SK-N-SH (cell line): Measurements from ENCODE around the gene CASZ1. TPM values are rescaled to one million over a fixed set of nuclear protein-coding genes. Genes with fewer than 3 reads are reported as not detected.

Source experiments
- CTCF ChIA-PET: fragments of 300-600, 350-600 bp; formaldehyde crosslinking; extraction: SDS; loops from one replicate; lab custom pipeline; 2021; lab: Yijun Ruan, JAX
- POLR2A ChIA-PET: fragments of 350-600 bp; sonication (Branson Sonifier 250); formaldehyde crosslinking; extraction: SDS; loops from one replicate; lab custom pipeline; 2020; ENCODE audit warnings: antibody characterized with exemption, inconsistent platforms; lab: Yijun Ruan, JAX
- DNase-seq: peaks from one replicate; pipeline ENCODE4 v3.0.0; 2012
- H2AFZ ChIP-seq: fragments of 200-600 bp; sonication (generic); 2 replicates; pipeline ENCODE4 v1.8.1; 2016; ENCODE audit warnings: antibody characterized with exemption, mild to moderate bottlenecking, low read depth
- H3F3A ChIP-seq: fragments of 200-600 bp; sonication (generic); replicated peaks from 2 replicates; pipeline ENCODE3; 2016; ENCODE audit warnings: antibody characterized with exemption, mild to moderate bottlenecking; ENCODE audit not compliant: insufficient read depth
- H3K27ac ChIP-seq, 2 experiments: fragments of 200-500 bp in 1 of 2; fragments of 200-600 bp in 1 of 2; sonication (Bioruptor generic) in 1 of 2; sonication (generic), shearing (Covaris generic) in 1 of 2; 2 replicates each; pipeline versions ENCODE4 v1.5.1 to v1.6.1; 2014 to 2016; ENCODE audit warnings: low read depth in 2 of 2, inconsistent platforms in 1 of 2, low read length in 1 of 2, mild to moderate bottlenecking in 1 of 2, mixed read lengths in 1 of 2
- H3K27me3 ChIP-seq: fragments of 200-600 bp; sonication (generic), shearing (Covaris generic); 2 replicates; pipeline ENCODE4 v1.6.1; 2016; ENCODE audit warnings: mixed run types; ENCODE audit not compliant: insufficient read depth
- H3K36me3 ChIP-seq, 2 experiments: fragments of 200-500 bp in 1 of 2; fragments of 200-600 bp in 1 of 2; sonication (Bioruptor generic) in 1 of 2; sonication (generic) in 1 of 2; replicated peaks in 1 of 2; 2 replicates each; pipeline versions ENCODE3 to v1.5.1; 2014 to 2016; ENCODE audit warnings: low read length in 1 of 2, mild to moderate bottlenecking in 1 of 2; ENCODE audit not compliant: insufficient read depth in 2 of 2, control insufficient read depth in 1 of 2
- H3K4me1 ChIP-seq, 2 experiments: fragments of 200-500 bp in 1 of 2; fragments of 200-600 bp in 1 of 2; sonication (Bioruptor generic) in 1 of 2; sonication (generic), shearing (Covaris generic) in 1 of 2; 2 replicates each; pipeline versions ENCODE4 v1.5.1 to v1.6.1; 2014 to 2016; ENCODE audit warnings: low read depth in 1 of 2, low read length in 1 of 2, mixed run types in 1 of 2; ENCODE audit not compliant: insufficient read depth in 2 of 2, control insufficient read depth in 1 of 2
- H3K4me2 ChIP-seq: fragments of 200-600 bp; sonication (generic), shearing (Covaris generic); 2 replicates; pipeline ENCODE4 v1.6.1; 2017; ENCODE audit warnings: mixed run types
- H3K4me3 ChIP-seq, 2 experiments: fragments of 200-500 bp in 1 of 2; fragments of 200-600 bp in 1 of 2; sonication (Bioruptor generic) in 1 of 2; sonication (generic), shearing (Covaris generic) in 1 of 2; 2 replicates each; pipeline versions ENCODE4 v1.5.1 to v1.8.1; 2014 to 2016; ENCODE audit warnings: low read depth in 2 of 2, inconsistent platforms in 1 of 2, low read length in 1 of 2, mild to moderate bottlenecking in 1 of 2, mixed read lengths in 1 of 2, moderate library complexity in 1 of 2
- H3K79me2 ChIP-seq: fragments of 200-600 bp; sonication (generic); 2 replicates; pipeline ENCODE4 v1.8.1; 2017; ENCODE audit warnings: mild to moderate bottlenecking; ENCODE audit not compliant: insufficient read depth
- H3K9ac ChIP-seq: fragments of 200-600 bp; sonication (generic); 2 replicates; pipeline ENCODE4 v1.6.1; 2017; ENCODE audit warnings: mixed run types
- H3K9me2 ChIP-seq: fragments of 200-600 bp; sonication (generic); 2 replicates; pipeline ENCODE4 v1.6.1; 2017; ENCODE audit warnings: mixed run types
- H3K9me3 ChIP-seq: fragments of 200-600 bp; sonication (generic); 2 replicates; pipeline ENCODE4 v1.6.1; 2017; ENCODE audit warnings: mixed run types, mild to moderate bottlenecking, moderate library complexity
- H4K20me1 ChIP-seq: fragments of 200-600 bp; sonication (generic); 2 replicates; pipeline ENCODE4 v1.6.1; 2017; ENCODE audit warnings: mild to moderate bottlenecking, mixed run types; ENCODE audit not compliant: insufficient read depth
- CHD2 ChIP-seq: fragments of 150-350 bp; IDR thresholded peaks from 2 replicates; pipeline ENCODE4 v1.6.1; 2018; ENCODE audit warnings: low read length; ENCODE audit not compliant: partially characterized antibody
- FOSL2 ChIP-seq: IDR thresholded peaks from 2 replicates; pipeline ENCODE4 v1.4.0; 2012; ENCODE audit warnings: low read depth, mild to moderate bottlenecking, moderate library complexity, borderline replicate concordance
- FOXJ3 ChIP-seq: sonication (generic); formaldehyde crosslinking; IDR thresholded peaks from 2 replicates; pipeline ENCODE4 v1.5.1; 2020; ENCODE audit warnings: mild to moderate bottlenecking, missing genetic modification reagents
- GATA2 ChIP-seq: sonication (generic); formaldehyde crosslinking; IDR thresholded peaks from 2 replicates; pipeline ENCODE4 v1.5.0; 2020; ENCODE audit warnings: mild to moderate bottlenecking, missing genetic modification reagents
- IRF3 ChIP-seq: fragments of 150-350 bp; IDR thresholded peaks from 2 replicates; pipeline ENCODE4 v1.6.1; 2016; ENCODE audit warnings: mild to moderate bottlenecking, low read depth, low read length
- MEF2A ChIP-seq: IDR thresholded peaks from 2 replicates; pipeline ENCODE4 v1.4.0; 2012; ENCODE audit warnings: low read depth, borderline replicate concordance
- NFIC ChIP-seq: IDR thresholded peaks from 2 replicates; pipeline ENCODE4 v1.4.0; 2012; ENCODE audit warnings: borderline replicate concordance
- NRF1 ChIP-seq: IDR thresholded peaks from 2 replicates; pipeline ENCODE4 v1.6.1; 2012; ENCODE audit warnings: low read depth, mild to moderate bottlenecking, low read length
- POLR2AphosphoS5 ChIP-seq: IDR thresholded peaks from 2 replicates; pipeline ENCODE4 v1.6.1; 2012; ENCODE audit warnings: low read depth, low read length
- RCOR1 ChIP-seq: fragments of 150-350 bp; IDR thresholded peaks from 2 replicates; pipeline ENCODE4 v1.6.1; 2017; ENCODE audit warnings: antibody characterized with exemption, low read length
- RXRA ChIP-seq: IDR thresholded peaks from 2 replicates; pipeline ENCODE4 v1.4.0; 2012; ENCODE audit warnings: low read depth, mild to moderate bottlenecking, borderline replicate concordance
- SMC3 ChIP-seq: IDR thresholded peaks from 2 replicates; pipeline ENCODE4 v1.6.1; 2012; ENCODE audit warnings: low read depth, low read length, improper control_type of control experiment
- TAF1 ChIP-seq: IDR thresholded peaks from 2 replicates; pipeline ENCODE4 v1.6.1; 2012; ENCODE audit warnings: low read depth, mild to moderate bottlenecking, low read length, moderate library complexity, borderline replicate concordance
- TEAD4 ChIP-seq: IDR thresholded peaks from 2 replicates; pipeline ENCODE4 v1.4.0; 2012; ENCODE audit warnings: mild to moderate bottlenecking, borderline replicate concordance; ENCODE audit not compliant: insufficient read depth
- YY1 ChIP-seq: IDR thresholded peaks from 2 replicates; pipeline ENCODE4 v1.4.0; 2012; ENCODE audit warnings: low read depth, mild to moderate bottlenecking
- WGBS: methylation state at CpG from one replicate; pipeline ENCODE4 v1.1.6; 2017; ENCODE audit warnings: low lambda C conversion rate; 5-methylcytosine and 5-hydroxymethylcytosine counted together
- polyA plus RNA-seq, 3 experiments: library from polyadenylated mRNA; depleted of rRNA; stranded (reverse); fragments of >200 nt; gene quantifications; 2 replicates each; pipeline ENCODE4 v1.2.3, GENCODE V29; 2012
- TF ChIP-seq, protein P1 (sequence below): fragments of 150-350 bp; IDR thresholded peaks from 2 replicates; pipeline ENCODE4 v1.6.1; 2017; ENCODE audit warnings: antibody characterized with exemption, low read length, low read depth, borderline replicate concordance
- TF ChIP-seq, protein P2 (sequence below): IDR thresholded peaks from 2 replicates; pipeline ENCODE4 v1.4.0; 2012; ENCODE audit warnings: low read depth
- TF ChIP-seq, protein P3 (sequence below): IDR thresholded peaks from 2 replicates; pipeline ENCODE4; 2012
- TF ChIP-seq, protein P4 (sequence below): fragments of 200-600 bp; sonication (generic); IDR thresholded peaks from 2 replicates; pipeline ENCODE4 v1.6.1; 2017; ENCODE audit warnings: antibody characterized with exemption, mild to moderate bottlenecking, moderate library complexity

Gene CASZ1
- polyA plus RNA-seq, 1 of the 3 experiments (the other 2 are of a cell fraction): 0.51 TPM

DNA sequence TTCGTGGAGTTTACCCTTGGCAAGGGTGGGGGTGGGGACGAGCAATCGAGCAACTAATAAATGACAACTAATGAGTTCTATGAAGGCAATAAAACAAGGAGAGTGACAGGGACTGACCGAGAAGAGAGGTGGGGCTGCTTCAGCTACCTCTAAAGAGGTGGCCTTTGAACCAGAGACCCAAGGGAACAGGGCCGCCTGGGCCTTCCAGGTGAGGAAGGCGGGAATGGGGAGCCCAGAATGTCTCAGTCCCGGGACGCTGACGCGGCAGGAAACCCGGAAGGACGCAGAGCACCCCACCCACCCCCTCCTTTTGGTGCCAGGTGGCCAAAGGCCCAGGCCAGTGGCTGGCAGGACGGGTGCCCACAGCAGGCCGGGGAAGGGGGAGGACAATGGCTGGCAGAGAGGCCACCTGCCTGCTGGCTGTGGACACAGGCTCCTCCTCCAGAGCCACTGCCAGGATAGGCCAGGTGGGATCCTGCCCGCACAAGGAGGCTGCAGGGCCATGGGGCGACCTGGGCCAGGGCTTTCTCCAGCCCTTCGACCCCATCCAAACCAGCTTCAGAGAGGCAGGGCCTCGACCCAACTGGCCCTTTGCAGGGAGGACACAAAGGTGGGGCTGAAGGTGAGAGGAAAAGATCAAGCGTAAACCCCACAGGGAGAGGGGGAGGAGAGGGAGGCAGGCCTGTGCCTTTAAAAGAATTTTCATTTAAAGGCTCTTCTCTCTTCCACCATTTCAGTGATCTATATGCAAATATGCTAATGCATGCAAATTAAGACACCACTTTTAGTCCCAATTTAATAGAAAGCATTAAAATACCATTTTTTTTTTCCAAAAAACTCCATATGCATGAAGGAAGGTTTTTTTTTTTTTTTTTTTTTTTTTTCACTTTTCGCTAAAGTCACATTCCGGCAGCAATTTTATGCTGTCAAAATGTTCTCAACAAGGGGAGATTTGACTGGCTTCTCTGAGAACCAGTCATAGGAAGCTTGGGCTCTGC lies 58.1 kb downstream of the CASZ1 start:
- no peaks in the 10 kb centered on the region for H4K20me1 ChIP-seq
- no peak overlapping the region for H3K27ac ChIP-seq
- no peaks in the 10 kb centered on the region for H3K27me3 ChIP-seq
- no peaks in the 10 kb centered on the region for H3K36me3 ChIP-seq
- no peak overlapping the region for H3K4me2 ChIP-seq
- H3K9ac ChIP-seq: no peak overlapping the region
- WGBS: 88% methylated on average over 17 of the region's 21 CpGs
- DNase-seq: no peak
- H3K9me3 ChIP-seq: no peaks in the 10 kb centered on the region
- H2AFZ ChIP-seq: no peak overlapping the region
- no peak overlapping the region for H3K4me3 ChIP-seq
- no peaks in the 10 kb centered on the region for H3K9me2 ChIP-seq
- peaks cover 0 to 12% of the 10 kb centered on the region in 2 experiments; a peak in 2 of 4 replicates for H3K4me1 ChIP-seq
- no peaks in the 10 kb centered on the region for H3F3A ChIP-seq
- no peaks in the 10 kb centered on the region for H3K79me2 ChIP-seq
- TF ChIP-seq, protein P1, sequence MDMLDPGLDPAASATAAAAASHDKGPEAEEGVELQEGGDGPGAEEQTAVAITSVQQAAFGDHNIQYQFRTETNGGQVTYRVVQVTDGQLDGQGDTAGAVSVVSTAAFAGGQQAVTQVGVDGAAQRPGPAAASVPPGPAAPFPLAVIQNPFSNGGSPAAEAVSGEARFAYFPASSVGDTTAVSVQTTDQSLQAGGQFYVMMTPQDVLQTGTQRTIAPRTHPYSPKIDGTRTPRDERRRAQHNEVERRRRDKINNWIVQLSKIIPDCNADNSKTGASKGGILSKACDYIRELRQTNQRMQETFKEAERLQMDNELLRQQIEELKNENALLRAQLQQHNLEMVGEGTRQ: no peak
- TF ChIP-seq MEF2A (no peak), RXRA (no peak), TAF1 (no peak), TEAD4 (no peak), YY1 (no peak)
- TF ChIP-seq, protein P2, sequence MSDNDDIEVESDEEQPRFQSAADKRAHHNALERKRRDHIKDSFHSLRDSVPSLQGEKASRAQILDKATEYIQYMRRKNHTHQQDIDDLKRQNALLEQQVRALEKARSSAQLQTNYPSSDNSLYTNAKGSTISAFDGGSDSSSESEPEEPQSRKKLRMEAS: no peak
- TF ChIP-seq, protein P3, sequence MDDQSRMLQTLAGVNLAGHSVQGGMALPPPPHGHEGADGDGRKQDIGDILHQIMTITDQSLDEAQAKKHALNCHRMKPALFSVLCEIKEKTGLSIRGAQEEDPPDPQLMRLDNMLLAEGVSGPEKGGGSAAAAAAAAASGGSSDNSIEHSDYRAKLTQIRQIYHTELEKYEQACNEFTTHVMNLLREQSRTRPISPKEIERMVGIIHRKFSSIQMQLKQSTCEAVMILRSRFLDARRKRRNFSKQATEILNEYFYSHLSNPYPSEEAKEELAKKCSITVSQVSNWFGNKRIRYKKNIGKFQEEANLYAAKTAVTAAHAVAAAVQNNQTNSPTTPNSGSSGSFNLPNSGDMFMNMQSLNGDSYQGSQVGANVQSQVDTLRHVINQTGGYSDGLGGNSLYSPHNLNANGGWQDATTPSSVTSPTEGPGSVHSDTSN: no peak
- CTCF ChIA-PET: no interaction called here
- POLR2A ChIA-PET: interaction anchor here (0.6 kb wide), 1 partner anchor 132 kb away, joined by 3 read pairs; no protein-coding TSS in a partner anchor

GRCh38 chr1:10737651-10738050 lies 58.8 kb downstream of the CASZ1 start:
- Histone ChIP-seq H3K4me1 (peaks cover 0 to 12% of the 10 kb centered on the region in 2 experiments; a peak in 2 of 4 replicates), H2AFZ (no peak overlapping the region), H4K20me1 (no peaks in the 10 kb centered on the region), H3K9me2 (no peaks in the 10 kb centered on the region), H3K27ac (no peak overlapping the region), H3F3A (no peaks in the 10 kb centered on the region), H3K4me3 (no peak overlapping the region), H3K9ac (no peak overlapping the region), H3K4me2 (no peak overlapping the region), H3K9me3 (no peaks in the 10 kb centered on the region), H3K36me3 (no peaks in the 10 kb centered on the region), H3K27me3 (no peaks in the 10 kb centered on the region), H3K79me2 (no peaks in the 10 kb centered on the region)
- POLR2A ChIA-PET: no interaction called here
- CTCF ChIA-PET: interaction anchor here (1.7 kb wide), 1 partner anchor 14 kb away, joined by 4 read pairs; no protein-coding TSS in a partner anchor
- 90% methylated on average over 5 of the region's 12 CpGs for WGBS
- DNase-seq: no peak
- TF ChIP-seq CHD2 (no peak), RCOR1 (no peak), FOSL2 (no peak), FOXJ3 (CRISPR knock-in tag) (no peak), POLR2AphosphoS5 (no peak), YY1 (no peak), GATA2 (CRISPR knock-in tag) (no peak), NRF1 (no peak), NFIC (no peak), IRF3 (no peak), SMC3 (no peak)
- TF ChIP-seq, protein P4, sequence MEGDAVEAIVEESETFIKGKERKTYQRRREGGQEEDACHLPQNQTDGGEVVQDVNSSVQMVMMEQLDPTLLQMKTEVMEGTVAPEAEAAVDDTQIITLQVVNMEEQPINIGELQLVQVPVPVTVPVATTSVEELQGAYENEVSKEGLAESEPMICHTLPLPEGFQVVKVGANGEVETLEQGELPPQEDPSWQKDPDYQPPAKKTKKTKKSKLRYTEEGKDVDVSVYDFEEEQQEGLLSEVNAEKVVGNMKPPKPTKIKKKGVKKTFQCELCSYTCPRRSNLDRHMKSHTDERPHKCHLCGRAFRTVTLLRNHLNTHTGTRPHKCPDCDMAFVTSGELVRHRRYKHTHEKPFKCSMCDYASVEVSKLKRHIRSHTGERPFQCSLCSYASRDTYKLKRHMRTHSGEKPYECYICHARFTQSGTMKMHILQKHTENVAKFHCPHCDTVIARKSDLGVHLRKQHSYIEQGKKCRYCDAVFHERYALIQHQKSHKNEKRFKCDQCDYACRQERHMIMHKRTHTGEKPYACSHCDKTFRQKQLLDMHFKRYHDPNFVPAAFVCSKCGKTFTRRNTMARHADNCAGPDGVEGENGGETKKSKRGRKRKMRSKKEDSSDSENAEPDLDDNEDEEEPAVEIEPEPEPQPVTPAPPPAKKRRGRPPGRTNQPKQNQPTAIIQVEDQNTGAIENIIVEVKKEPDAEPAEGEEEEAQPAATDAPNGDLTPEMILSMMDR: no peak
- TF ChIP-seq, protein P2: no peak
